ENCODE measurements around the gene CIB2. TPM values are rescaled to one million over a fixed set of nuclear protein-coding genes. Genes with fewer than 3 reads are reported as not detected.

Gene CIB2
- total and polyA plus RNA-seq, 2 experiments from 2014 or later = 59.5 to 64.4 TPM

GRCh38 chr15:78058401-78058935, 72.8 kb downstream of the CIB2 start (continued):
- TF ChIP-seq ZNF462 (CRISPR knock-in tag; IDR thresholded peaks at IDR 0.05) = no peak

- H3F3A ChIP-seq (replicated peaks; ENCODE audit: low read depth) = no peaks in the 10 kb centered on the region
- H3K4me1 ChIP-seq (ENCODE audit: insufficient read depth) = peaks cover 17% of the 10 kb centered on the region
- H3K27ac ChIP-seq (ENCODE audit: low read depth) = no peak overlapping the region
- Mint-ChIP-seq H3K27me3 (ENCODE audit: insufficient read depth, low read depth, poor library complexity) (peaks cover 6% of the 10 kb centered on the region), H3K36me3 (ENCODE audit: low read depth) (no peaks in the 10 kb centered on the region), H3K4me1 (peaks cover 18% of the 10 kb centered on the region), H3K27ac (no peak overlapping the region), H3K9me3 (no peaks in the 10 kb centered on the region), H3K4me3 (no peak overlapping the region)
- peaks cover 6% of the 10 kb centered on the region; the same call in 1 of the 2 replicates for H4K20me1 ChIP-seq (replicated peaks; ENCODE audit: insufficient read depth)
- TF ChIP-seq, protein P1, sequence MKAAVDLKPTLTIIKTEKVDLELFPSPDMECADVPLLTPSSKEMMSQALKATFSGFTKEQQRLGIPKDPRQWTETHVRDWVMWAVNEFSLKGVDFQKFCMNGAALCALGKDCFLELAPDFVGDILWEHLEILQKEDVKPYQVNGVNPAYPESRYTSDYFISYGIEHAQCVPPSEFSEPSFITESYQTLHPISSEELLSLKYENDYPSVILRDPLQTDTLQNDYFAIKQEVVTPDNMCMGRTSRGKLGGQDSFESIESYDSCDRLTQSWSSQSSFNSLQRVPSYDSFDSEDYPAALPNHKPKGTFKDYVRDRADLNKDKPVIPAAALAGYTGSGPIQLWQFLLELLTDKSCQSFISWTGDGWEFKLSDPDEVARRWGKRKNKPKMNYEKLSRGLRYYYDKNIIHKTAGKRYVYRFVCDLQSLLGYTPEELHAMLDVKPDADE (IDR thresholded peaks at IDR 0.05) = no peak
- TF ChIP-seq POLR2AphosphoS5 (IDR thresholded peaks at IDR 0.05; ENCODE audit: low read depth) (no peak), JUNB (IDR thresholded peaks at IDR 0.05; ENCODE audit: unreplicated experiment) (no peak), ZNF331 (CRISPR knock-in tag; IDR thresholded peaks at IDR 0.05; ENCODE audit: low read depth) (no peak), REST (IDR thresholded peaks at IDR 0.05; ENCODE audit: unreplicated experiment) (no peak)
- no peaks in the 10 kb centered on the region for H3K27me3 ChIP-seq (ENCODE audit: insufficient read depth)
- no peaks in the 10 kb centered on the region for H3K36me3 ChIP-seq (ENCODE audit: insufficient read depth)
- ATAC-seq (no peak), DNase-seq (ENCODE audit: low spot score) (no peak)
- H3K9me2 ChIP-seq (ENCODE audit: insufficient read depth) = no peaks in the 10 kb centered on the region
- H2AFZ ChIP-seq = no peak overlapping the region
- H3K4me3 ChIP-seq = no peak overlapping the region
- no peak overlapping the region for H3K4me2 ChIP-seq
- peaks cover 53% of the 10 kb centered on the region for H3K79me2 ChIP-seq (replicated peaks; ENCODE audit: insufficient read depth)
Measured at GRCh38 chr15:78057803-78058202, 73.4 kb downstream of the CIB2 start.

All from GM23338 (cell line).